Fibroblast of the aortic adventitia (primary cell): ENCODE measurements around the gene GAL. TPM values are rescaled to one million over a fixed set of nuclear protein-coding genes. Genes with fewer than 3 reads are reported as not detected.
A peak's percentile ranks its signal among the peaks of the same experiment; 100 is the strongest.

Experiments
- DNase-seq: peaks from one replicate; pipeline ENCODE4 v3.0.0-alpha.2; 2010; ENCODE audit warnings: low read depth
- H3K4me3 ChIP-seq: 2 replicates; pipeline ENCODE4 v1.5.1; 2011; ENCODE audit warnings: low read depth, mild to moderate bottlenecking, control low read depth, low read length, moderate library complexity
- total RNA-seq: library from RNA; depleted of rRNA; stranded (reverse); fragments of >200 nt; gene quantifications from 2 replicates; pipeline ENCODE4 v1.2.3, GENCODE V29; 2012; ENCODE audit warnings: low replicate concordance
- TF ChIP-seq, protein P1 (sequence below): IDR thresholded peaks from 2 replicates; pipeline ENCODE4 v1.5.1; 2011; ENCODE audit warnings: mild to moderate bottlenecking, low read length, control low read depth, inconsistent platforms; ENCODE audit not compliant: insufficient read depth

The GAL gene
- total RNA-seq, 1 donor, result not detected

DNA sequence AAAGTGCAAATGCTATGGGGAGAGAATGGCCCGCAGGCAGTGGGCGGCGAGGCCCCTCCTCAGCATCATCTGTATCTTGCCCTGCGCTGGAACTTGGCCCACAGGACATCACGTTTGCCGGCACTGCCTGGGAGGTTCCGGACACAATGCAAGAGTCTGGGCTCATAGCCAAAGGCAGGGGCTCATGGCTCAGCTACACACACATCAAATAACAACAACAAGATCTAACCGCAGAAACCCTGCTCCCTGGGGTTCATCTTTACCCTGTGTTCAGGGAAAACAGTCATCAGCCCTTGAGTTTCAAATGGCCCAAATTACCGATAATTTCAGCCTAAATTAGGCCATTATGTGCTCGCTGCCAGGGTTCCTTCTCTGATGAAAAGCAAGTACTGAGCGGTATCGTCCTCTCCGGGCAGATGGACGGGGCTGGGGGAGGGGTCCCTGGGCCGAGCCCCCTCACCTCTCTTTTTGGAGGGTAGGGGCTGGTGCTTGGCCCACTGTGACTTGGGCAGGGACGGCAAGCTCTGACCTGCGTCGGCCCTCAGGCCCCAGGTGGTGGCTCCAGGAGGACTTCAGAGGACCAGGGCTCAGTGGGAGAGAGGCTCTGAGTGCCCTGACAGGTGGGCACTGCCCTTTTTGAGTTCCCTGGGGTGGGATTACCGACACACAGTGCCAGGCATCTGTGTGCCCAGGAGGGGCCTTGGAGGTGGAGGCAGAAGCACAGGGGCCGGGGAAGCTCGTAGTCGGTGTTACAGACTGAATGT lies 25.0 kb upstream of the GAL start:
- TF ChIP-seq, protein P1, sequence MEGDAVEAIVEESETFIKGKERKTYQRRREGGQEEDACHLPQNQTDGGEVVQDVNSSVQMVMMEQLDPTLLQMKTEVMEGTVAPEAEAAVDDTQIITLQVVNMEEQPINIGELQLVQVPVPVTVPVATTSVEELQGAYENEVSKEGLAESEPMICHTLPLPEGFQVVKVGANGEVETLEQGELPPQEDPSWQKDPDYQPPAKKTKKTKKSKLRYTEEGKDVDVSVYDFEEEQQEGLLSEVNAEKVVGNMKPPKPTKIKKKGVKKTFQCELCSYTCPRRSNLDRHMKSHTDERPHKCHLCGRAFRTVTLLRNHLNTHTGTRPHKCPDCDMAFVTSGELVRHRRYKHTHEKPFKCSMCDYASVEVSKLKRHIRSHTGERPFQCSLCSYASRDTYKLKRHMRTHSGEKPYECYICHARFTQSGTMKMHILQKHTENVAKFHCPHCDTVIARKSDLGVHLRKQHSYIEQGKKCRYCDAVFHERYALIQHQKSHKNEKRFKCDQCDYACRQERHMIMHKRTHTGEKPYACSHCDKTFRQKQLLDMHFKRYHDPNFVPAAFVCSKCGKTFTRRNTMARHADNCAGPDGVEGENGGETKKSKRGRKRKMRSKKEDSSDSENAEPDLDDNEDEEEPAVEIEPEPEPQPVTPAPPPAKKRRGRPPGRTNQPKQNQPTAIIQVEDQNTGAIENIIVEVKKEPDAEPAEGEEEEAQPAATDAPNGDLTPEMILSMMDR, result no peak
- H3K4me3 ChIP-seq, result no peak overlapping the region
- peak; percentile 90 for DNase-seq

DNA sequence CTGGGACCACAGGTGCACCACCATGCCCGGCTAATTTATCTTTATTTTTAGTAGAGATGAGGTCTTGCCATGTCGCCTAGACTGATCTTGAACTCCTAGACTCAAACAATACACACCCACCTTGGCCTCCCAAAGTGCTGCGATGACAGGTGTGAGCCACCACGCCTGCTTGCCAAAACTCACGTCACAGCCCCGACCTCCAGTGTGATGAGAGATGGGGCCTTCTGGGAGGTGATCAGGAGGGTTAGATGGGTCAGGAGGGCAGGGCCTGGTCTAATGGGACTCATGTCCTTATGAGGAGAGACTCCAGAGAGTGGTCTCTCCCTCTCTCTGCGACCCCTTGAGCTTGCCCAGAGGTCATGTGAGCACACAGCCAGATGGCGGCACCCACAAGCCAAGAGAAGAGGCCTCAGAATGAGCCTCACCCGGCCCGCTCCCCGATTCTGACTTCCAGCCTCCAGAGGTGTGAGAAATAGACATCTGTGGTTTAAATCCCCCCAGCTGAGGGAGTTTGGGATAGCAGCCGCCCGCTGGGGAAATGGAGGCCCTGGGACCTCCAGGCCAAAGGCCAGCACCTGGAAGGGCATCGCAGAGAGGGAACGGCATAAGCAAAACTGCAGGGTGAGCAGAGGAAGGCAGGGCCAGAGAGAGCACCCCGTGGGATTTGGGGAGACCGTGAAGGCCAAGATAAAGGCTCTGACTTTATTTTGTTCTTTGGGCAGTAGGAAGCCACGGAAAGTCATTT lies 24.1 kb upstream of the GAL start:
- no peak for DNase-seq
- no peak overlapping the region for H3K4me3 ChIP-seq

DNA sequence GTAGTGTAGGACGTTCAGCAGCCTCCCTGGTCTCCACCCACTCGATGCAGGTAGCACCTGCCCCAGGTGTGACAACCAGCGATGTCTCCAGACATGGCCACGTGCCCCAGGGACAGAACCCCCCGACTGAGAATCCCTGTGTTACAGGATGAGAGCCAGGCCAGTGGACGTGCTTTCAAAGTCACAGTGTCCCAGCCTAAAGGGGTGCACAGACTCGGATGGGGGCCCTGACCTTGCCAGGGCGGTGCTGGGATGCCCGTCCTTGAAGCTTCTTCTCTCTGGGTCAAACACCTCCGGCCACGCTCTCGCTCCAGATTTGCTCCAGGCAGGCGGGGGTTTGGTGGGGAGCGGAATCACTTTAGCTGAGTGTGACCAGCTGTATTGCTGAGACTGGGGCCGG lies 23.3 kb upstream of the GAL start:
- no peak overlapping the region for H3K4me3 ChIP-seq
- TF ChIP-seq, protein P1, result no peak
- DNase-seq, result no peak

More for the DNA sequence above, 24.1 kb upstream of the GAL start:
- TF ChIP-seq, protein P1, result no peak

DNA sequence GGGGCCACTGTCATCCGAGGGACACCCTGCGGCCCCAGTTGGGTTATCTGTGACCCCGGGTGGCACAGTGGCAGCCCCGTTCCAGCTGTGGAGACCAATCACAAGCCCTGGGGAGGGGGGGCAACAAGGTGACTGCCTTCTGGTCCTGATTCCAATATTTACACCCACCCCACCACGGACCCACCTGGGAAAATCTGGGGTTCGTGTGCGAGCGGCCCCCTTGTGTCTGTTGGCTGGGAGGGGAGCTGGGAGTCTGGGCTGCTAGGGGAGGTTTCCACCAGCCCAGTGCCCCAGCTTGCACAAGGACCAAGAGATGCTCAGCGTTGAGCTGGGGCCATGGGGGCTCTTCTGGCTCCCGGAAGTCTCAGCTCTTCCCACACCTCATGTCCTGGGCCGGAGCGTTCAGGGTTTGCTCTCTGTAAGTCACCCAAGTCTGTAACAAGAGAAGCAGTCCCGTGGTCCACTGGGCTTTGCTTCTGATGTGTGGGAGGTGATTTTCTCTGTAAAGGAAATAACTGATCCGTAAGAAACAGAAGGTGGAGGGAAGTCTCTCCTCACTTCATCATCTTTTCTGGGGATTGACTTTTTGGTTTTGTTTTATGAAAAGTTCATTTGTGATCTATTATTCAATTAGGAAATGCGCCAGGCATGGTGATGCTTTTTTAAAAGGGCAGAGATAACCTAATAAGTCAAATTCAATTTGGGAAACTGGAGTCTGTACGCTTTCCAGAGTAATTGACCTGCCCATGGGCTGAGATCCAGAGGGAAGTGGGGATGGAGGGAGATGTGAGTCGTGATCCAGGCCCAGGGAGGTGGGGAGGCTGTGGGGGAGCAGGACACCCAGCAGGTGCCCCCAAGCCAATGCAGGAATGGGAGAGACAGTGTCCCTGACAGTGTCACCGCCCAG lies 22.4 kb upstream of the GAL start:
- no peak for DNase-seq
- TF ChIP-seq, protein P1, result no peak
- no peak overlapping the region for H3K4me3 ChIP-seq

DNA sequence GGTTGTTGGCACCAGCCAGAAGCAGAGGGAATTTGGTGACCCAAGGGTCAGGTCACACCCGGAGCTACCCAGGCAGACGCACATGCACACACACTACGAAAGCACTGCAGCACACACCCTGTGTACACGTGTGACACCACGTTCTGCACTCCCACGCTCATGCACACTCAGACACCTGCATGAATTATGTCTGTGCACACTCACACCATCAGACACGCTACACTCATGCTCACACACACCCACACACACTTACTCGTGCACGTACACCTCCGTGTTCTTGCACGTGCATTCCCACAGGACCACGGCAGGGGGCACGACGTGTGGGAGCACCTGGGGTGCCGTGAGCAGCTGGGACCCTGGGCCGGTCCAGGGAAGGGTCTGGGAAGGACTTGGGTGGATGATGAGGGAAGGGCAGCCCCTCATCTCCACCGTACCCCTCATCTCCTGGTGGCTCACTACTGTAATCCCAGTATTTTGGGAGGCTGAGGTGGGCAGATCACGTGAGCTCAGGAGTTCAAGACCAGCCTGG lies 20.8 kb upstream of the GAL start:
- H3K4me3 ChIP-seq, result no peak overlapping the region

DNA sequence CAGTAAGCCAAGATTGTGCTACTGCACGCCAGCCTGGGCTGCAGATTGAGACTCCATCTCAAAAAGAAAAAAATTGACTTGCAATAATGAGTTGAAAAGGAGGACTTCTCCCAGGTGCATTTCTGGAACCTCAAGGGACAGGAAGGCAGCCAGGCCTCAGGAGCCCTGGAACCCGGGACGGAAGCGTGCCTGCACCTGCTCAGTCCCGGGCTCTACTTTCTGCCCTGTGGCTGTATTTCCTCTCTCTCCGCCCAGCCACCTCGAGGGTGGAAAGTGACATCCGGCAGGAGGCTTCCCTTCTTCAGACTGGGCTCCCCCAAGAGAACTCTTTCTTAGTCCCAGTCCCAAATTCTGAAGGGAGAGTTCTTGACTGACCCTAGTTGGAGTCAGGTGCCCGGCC lies 20.2 kb upstream of the GAL start:
- no peak overlapping the region for H3K4me3 ChIP-seq
- TF ChIP-seq, protein P1, result no peak
- DNase-seq, result no peak

More for the DNA sequence above, 20.8 kb upstream of the GAL start:
- DNase-seq, result no peak
- TF ChIP-seq, protein P1, result no peak
